ENCODE data around the gene PPP1R1C.

DNA sequence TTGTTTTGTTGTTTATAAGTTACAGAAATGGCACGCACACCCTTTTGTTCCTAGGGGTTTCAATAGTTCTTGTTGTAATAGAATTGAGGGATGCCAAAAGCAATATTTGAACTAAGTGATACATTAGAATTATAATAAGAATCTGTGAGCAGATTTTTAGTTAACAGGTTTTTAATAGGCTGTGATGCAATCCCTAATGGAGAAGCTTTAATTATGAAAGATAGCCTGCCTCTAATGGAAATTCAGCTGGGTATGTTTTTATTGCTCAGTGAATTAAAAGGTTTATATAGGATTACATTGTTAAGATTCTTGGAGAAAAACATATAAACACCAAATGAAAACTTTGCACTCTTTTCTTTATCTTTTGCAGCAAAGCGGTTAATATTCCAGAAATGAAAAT, 131.1 kb downstream of the PPP1R1C start:
- TF ChIP-seq, protein P1, sequence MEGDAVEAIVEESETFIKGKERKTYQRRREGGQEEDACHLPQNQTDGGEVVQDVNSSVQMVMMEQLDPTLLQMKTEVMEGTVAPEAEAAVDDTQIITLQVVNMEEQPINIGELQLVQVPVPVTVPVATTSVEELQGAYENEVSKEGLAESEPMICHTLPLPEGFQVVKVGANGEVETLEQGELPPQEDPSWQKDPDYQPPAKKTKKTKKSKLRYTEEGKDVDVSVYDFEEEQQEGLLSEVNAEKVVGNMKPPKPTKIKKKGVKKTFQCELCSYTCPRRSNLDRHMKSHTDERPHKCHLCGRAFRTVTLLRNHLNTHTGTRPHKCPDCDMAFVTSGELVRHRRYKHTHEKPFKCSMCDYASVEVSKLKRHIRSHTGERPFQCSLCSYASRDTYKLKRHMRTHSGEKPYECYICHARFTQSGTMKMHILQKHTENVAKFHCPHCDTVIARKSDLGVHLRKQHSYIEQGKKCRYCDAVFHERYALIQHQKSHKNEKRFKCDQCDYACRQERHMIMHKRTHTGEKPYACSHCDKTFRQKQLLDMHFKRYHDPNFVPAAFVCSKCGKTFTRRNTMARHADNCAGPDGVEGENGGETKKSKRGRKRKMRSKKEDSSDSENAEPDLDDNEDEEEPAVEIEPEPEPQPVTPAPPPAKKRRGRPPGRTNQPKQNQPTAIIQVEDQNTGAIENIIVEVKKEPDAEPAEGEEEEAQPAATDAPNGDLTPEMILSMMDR (conservative IDR thresholded peaks at IDR 0.05; ENCODE audit: low read depth in 2 of 2) = no peak
- TF ChIP-seq, protein P2, sequence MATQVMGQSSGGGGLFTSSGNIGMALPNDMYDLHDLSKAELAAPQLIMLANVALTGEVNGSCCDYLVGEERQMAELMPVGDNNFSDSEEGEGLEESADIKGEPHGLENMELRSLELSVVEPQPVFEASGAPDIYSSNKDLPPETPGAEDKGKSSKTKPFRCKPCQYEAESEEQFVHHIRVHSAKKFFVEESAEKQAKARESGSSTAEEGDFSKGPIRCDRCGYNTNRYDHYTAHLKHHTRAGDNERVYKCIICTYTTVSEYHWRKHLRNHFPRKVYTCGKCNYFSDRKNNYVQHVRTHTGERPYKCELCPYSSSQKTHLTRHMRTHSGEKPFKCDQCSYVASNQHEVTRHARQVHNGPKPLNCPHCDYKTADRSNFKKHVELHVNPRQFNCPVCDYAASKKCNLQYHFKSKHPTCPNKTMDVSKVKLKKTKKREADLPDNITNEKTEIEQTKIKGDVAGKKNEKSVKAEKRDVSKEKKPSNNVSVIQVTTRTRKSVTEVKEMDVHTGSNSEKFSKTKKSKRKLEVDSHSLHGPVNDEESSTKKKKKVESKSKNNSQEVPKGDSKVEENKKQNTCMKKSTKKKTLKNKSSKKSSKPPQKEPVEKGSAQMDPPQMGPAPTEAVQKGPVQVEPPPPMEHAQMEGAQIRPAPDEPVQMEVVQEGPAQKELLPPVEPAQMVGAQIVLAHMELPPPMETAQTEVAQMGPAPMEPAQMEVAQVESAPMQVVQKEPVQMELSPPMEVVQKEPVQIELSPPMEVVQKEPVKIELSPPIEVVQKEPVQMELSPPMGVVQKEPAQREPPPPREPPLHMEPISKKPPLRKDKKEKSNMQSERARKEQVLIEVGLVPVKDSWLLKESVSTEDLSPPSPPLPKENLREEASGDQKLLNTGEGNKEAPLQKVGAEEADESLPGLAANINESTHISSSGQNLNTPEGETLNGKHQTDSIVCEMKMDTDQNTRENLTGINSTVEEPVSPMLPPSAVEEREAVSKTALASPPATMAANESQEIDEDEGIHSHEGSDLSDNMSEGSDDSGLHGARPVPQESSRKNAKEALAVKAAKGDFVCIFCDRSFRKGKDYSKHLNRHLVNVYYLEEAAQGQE (IDR thresholded peaks at IDR 0.05; ENCODE audit: unreplicated experiment) = no peak
- no peak for TF ChIP-seq EZH2phosphoT487 (IDR thresholded peaks at IDR 0.05; ENCODE audit: unreplicated experiment)
- no peak for TF ChIP-seq JUNB (IDR thresholded peaks at IDR 0.05; ENCODE audit: unreplicated experiment)
- no peak for TF ChIP-seq EZH2 (IDR thresholded peaks at IDR 0.05; ENCODE audit: low read depth, unreplicated experiment)
- no peak for TF ChIP-seq POLR2AphosphoS5 (IDR thresholded peaks at IDR 0.05; ENCODE audit: low read depth)
- TF ChIP-seq, protein P3, sequence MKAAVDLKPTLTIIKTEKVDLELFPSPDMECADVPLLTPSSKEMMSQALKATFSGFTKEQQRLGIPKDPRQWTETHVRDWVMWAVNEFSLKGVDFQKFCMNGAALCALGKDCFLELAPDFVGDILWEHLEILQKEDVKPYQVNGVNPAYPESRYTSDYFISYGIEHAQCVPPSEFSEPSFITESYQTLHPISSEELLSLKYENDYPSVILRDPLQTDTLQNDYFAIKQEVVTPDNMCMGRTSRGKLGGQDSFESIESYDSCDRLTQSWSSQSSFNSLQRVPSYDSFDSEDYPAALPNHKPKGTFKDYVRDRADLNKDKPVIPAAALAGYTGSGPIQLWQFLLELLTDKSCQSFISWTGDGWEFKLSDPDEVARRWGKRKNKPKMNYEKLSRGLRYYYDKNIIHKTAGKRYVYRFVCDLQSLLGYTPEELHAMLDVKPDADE (IDR thresholded peaks at IDR 0.05) = no peak

Measured in GM23338 (cell line).